Measurements from ENCODE around the gene HOGA1.

DNA sequence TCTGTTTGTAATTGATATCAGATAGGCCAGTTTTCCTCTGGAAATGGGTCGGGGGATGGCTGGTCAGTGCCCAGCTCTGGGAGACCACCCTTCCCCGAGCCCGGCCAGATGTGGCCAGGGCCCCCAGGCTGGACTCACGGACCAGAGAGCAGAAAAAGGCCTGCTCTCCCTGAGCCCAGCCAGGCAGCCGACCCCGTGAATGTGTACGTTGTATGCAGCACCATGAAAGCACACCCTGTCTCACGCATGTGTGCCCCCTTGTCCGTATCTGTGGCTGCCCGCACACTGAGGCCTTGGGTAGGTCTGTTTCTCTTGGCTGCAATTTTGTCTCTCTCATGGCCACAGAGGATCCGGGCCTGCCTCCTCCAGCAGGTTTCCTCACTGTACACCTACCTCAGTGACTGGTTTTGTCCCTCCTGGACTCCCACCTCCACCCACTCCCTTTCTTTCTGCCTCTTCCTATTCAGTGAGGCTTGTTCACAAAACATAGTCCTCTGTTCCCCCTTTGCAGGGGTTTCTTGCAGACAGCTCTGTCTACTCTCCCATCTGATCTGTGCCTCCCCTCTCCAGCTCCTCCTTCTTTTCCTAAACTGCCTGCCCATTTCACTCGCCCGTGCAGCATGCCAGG is 35.2 kb upstream of the HOGA1 start:
- no peak for TF ChIP-seq HNF4G (IDR thresholded peaks at IDR 0.05)
- no peak for TF ChIP-seq RAD21 (IDR thresholded peaks at IDR 0.05)
- TF ChIP-seq, protein P1, sequence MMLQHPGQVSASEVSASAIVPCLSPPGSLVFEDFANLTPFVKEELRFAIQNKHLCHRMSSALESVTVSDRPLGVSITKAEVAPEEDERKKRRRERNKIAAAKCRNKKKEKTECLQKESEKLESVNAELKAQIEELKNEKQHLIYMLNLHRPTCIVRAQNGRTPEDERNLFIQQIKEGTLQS (IDR thresholded peaks at IDR 0.05): no peak
- TF ChIP-seq, protein P2, sequence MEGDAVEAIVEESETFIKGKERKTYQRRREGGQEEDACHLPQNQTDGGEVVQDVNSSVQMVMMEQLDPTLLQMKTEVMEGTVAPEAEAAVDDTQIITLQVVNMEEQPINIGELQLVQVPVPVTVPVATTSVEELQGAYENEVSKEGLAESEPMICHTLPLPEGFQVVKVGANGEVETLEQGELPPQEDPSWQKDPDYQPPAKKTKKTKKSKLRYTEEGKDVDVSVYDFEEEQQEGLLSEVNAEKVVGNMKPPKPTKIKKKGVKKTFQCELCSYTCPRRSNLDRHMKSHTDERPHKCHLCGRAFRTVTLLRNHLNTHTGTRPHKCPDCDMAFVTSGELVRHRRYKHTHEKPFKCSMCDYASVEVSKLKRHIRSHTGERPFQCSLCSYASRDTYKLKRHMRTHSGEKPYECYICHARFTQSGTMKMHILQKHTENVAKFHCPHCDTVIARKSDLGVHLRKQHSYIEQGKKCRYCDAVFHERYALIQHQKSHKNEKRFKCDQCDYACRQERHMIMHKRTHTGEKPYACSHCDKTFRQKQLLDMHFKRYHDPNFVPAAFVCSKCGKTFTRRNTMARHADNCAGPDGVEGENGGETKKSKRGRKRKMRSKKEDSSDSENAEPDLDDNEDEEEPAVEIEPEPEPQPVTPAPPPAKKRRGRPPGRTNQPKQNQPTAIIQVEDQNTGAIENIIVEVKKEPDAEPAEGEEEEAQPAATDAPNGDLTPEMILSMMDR (IDR thresholded peaks at IDR 0.05; ENCODE audit: low read depth, low read length, missing input control): no peak

Data from liver (tissue), 3 donors.